ENCODE data around the gene ELOVL7.
"Not testable (repeated sequence)": the region's sequence is repeated elsewhere in the genome, so short reads cannot be mapped to it uniquely, and the experiment has no call there.

ELOVL7 gene

DNA sequence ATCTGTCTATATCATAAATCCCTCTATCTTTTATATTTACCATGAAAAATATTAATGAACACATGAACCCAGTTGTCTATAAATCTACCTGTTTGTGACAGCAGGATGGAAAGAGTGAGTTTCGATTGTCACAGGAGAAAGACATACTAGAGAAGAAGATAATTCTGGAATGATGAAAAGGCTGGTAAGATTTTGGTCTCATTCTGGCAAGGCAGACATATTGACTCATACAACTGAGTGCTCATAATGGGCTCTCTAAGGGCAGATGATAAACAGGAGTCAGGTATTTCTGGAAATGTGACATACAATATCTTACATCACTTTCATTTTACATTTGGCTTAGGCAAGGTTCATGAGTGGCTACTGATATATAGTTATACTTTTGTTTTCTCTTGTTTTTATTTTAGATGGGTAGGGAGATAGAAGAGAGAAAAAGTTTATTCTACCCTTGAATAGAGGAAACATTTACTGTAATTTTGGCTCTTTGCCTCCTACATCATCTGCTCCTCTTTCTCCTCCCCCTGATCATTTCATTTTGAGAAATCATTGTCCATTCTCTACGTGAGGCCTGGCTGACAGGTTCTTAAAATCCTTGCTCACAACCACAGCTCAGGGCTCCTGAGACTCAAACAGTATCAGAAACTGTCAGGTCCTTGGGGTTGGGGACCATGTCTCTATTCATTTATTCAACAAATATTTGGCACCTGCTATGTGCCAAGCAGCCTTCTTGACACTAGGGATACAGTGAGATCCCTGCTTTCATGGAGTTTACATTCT lies 14.4 kb downstream of the ELOVL7 start:
- no peak for DNase-seq

DNA sequence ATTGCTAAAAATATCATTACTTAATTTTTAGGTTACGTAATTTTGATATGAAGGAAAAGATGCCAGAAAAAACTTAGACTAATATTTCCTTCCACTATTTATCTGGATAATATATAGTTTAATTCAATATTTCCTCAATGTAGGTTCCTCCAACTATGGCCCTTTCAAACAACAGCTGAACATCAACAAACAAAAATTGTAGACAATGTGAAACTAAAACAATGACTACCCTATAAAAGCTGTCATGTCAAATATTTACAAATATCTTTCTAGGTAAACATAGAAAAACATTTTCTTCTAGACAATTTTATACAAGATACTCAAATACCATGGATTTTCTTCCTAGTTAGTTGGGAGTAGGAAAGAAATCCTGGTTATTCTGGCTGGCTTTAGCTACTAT lies 16.9 kb downstream of the ELOVL7 start:
- no peak for DNase-seq

DNA sequence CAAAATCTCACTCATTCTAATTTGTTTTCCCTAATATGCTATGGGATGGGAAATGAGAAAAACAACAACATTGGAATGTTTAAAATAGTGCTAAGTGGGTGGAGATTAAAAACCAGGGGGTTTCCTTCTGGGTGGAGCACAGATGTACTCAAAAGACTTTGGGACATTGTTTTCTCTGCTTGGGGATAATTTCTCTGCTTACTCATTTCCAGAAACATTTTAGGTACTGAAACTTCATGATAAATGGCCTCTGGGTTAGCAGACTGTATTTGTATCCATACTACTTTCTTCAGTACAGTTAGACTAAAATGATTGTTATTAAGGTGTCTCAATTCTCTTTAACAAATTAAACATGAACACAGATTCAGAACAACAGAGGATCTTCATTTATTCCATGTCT lies 17.4 kb downstream of the ELOVL7 start:
- no peak for DNase-seq

DNA sequence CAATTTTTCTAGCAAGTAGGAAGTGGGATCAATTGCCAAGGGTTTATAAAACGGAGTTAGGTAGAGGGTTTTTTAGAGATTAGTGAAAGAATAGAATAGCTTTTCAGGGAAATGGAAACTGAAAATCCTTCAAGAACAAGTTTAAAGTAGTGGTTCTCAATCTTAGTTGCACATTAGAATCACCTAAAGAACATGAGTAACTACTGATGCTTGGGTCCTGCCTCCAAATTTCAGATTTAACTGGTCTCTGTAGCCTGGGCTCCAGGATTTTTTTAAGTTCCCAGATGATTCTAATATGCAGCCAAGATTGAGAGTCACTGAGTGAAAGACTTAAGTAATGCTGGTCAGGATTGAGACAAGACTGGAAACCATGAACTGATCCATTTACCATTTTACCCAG lies 20.5 kb downstream of the ELOVL7 start:
- DNase-seq: no peak

DNA sequence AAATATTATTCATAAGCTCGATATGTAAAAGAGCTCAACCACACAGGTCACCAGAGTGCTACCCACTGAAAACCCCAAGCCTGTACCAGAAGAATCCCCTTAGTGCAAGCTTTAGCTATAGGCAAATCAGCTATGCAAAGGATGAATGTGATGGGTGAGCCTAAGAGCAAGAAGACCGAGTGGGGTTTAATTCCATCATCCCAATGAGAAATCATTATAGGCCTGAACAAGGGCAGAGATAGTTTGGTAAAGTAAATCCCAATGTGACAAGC lies 21.8 kb downstream of the ELOVL7 start:
- no peak for DNase-seq

DNA sequence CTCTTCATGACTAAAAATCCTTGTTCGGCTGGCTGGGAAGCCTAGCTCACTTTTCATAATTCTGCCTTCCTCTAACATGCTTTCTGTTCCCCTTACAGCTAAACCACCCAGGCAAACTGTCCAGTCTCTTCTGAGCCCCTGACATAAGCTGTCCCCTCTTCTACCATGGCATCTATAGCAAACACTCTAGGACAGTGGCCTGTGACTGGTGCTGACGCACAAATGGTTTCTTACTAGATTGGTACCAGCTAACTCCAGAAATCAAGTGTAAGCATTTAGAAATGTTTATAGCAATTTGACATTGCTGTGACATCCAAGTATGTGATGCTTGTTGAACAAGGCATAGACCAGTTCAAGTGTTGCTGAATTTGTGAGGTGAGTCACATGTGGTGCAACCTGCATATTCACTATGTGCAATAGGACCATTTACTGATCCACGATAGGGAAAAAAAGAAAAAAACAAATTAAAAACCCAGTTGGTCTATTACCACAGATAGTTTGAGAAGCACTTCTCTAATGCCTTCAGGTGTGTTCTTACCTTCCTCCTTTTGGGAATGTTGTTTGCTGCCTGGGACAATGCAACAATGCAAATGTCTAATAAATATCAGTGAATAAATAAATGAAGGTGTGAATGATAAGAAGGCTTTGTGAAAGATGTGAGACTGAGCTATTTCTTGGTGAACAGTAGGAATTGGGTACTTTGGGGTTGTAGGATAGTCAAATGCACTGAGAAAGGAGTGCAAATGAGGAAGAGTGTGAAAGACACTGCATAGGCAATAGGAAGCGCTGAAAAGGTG lies 22.4 kb downstream of the ELOVL7 start:
- DNase-seq: no peak

DNA sequence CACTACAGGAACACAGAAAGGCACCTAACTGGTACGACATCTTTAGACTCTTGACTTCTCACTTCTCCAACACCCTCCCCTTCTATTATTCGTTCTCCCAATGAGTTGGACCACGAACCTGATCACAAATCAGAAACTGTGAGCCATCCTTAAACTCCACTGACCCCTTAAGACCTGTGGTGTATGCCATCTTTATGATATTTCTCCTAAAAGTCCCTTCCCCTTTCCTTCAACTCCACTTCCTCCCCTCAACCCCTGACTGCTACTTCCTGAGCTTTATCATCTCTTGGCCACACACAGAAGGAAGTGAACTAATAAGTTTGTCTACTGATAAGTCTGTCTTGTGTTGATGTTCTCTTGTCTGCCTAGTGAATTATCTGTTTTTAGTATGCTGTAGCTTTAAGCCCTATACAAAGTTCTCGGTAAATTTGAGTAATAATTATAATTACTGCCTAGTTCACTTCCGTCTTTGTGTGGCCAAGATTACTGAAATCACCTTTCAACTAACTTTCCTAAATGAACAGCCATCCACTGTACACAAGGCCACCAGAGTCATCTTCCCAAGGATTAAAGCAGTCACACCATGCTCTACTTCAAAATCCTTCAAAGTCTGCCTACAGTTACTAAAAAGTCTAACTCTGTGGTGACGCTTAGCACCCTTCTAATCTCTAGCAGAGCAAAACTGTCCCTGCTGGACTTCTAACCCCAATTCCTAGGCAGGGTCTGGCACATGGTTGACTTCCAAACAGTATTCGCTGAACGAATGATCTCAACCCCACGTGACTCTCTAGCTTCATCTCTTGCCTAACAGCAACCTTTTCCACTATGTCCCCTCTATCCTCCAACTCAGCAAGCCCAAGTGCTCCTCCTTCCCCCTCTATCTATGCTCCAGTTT lies 23.2 kb downstream of the ELOVL7 start:
- DNase-seq: no peak

DNA sequence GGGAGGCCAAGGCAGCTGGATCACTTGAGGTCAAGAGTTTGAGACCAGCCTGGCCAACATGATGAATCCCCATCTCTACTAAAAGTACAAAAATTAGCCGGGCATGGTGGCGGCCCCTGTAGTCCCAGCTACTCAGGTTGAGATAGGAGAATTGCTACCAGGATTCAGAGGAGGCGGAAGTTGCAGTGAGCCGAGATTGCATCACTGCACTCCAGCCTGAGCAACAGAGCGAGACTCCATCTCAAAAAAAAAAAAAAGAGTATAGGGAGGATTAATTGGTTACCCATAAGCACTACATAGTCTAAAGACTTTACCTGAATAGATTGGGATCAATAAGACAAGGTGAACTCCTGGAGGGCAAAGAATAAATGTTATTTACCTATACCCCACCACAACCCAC lies 27.9 kb downstream of the ELOVL7 start:
- DNase-seq: not testable (repeated sequence)

DNA sequence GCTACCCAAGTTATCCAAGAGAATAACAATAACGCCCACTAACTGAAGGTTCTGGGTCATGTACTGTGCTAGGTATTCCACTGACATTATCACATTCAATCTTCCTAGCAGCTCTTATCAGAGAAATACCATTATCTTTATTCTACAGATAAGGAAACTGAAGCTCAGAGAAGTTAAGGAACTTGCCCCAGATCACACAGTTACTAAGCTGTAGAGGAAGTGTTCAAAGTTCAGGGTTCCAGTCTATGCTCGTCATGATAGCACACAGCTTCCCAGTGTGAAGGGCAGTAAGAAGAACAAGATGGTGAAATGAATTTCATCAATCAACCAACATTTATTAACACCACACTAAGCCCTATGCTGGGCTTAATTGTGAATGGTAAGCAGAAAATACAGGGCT lies 29.6 kb downstream of the ELOVL7 start:
- DNase-seq: no peak

DNA sequence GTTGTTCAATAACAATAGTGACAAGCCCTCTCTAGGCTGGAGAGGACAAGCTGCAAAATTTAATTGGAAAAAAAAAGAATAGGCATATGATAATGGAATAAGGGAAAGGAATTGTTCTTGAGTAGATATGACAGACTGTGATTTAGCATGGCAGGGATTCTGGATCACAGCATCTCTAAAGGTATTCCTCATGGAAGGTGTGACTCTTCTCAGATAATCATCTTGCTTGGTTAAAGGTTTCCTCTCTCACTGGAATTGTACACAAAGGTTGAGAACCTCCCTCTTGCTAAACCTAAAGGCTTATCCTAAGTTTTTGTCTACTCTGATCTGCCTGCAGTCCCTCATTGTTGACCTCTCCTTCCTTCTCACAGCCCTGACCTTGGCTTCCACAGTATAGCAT lies 31.6 kb downstream of the ELOVL7 start:
- DNase-seq: no peak

DNA sequence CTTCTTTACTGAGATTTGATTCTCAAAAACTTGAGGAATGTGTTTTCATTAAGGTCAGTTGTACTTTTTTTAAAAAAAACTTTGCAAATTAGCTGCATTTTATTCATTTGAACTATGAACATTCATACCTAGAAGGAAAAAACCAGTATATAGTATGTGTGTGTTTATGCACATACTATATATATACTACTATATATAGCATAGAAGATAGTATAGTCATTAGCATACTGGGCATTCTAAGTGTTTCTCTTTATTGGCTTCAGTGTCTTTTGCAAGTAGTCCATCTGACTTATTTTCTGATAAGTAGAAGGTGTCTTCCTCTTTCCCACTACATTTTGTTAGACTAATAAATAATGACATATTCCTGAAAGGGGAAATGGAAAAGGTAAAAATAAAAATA lies 33.0 kb downstream of the ELOVL7 start:
- no peak for DNase-seq

DNA sequence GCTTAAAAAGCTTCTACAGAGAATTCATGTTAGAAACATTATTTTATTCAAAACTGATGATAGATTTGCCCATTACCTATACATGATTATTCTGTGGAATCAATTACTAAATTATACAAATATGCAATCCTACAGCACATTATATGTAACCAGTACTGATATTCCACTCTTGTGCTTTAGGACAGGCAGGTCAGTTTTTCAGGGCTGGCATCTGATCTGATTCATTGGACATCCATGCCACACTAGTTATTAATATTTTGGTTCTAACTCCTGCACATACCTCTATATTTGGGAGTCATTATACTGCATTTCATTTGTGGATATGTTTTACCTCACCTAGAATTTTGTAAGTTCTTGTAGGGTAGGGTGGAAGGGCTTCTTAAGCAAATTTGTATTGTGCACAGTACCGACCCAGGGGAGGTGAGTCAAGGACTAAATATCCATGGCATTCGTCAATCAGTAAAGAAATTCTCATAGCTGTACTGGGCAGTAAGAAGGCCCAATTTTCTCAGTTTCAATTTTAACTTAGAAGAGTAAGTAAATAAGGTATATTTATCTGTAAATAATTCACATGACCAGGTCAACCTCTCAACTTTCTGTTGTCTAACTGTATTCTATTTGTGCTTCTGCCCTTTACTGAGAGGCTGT lies 33.5 kb downstream of the ELOVL7 start:
- no peak for DNase-seq

DNA sequence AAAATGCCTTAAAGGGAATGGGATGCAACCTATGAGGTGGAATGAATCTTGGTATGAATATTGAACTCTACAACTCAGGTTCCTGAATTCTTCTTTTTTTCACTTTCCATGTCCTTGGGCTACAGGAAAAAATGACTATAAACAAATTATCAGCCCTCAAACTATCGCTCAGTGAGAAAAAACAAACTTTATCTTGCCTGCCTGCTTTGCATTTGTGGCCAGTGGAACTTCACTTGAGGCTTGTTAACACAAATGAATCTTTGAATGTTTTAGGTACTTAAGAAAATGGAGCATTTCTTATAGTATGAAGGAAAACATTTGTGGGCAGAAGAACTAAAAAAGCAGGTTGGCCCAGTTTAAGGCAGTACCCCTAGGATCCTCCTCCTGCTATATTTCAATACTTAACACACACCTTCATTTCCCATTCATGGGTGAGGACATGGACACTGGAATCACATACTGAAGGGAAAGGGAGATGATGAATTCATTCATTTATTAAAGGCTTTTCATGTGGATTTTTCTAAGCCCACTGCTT lies 34.1 kb downstream of the ELOVL7 start:
- no peak for DNase-seq

DNA sequence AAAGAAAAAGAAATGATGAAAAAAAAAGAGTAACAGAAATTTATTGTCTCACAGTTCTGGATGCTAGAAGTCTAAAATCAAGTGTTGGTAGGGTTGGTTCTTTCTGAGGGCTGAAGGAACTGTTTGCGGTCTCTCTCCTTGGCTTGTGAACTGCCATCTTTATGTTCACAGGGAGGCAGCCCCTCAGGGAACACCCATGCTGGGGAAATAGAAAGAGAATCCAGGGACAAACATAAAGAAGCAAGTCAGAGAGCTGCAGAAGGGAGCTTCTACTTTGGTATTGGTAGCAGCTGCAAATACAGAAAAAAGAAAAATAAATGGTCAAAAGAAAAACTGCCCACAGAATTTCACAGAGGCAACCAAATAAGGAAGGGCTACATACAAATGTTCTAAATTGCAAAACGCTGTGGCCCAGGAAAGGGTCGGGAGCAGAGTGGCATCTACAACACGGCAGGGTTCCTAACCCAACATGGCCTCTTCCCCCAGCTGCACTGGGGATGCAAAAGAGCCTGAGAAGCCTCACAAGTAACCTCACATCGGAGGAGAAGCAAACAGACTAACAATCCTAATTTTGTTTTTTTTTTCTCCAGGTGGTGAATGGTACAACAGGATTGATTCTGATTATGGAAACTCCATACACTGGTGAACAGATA lies 37.4 kb downstream of the ELOVL7 start:
- DNase-seq: no peak

DNA sequence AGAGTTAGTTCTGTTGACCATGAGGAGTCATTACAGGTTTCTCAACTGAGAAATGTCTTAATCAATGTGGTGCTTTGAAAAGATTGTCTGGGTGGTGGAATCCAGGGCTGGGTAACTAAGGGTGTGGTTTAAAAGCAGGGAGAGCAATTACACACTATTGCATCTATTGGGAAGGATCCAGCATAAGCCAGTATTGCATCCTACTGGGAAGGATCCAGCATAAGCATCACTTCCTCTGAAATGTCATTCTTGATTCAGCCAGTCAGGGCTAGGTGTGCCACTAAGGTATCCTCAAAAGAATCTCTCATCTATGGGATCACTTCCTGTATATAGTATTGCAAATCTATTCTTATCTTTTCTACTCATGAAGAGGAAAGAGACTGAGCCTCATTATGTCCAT lies 38.6 kb downstream of the ELOVL7 start:
- DNase-seq: no peak

DNA sequence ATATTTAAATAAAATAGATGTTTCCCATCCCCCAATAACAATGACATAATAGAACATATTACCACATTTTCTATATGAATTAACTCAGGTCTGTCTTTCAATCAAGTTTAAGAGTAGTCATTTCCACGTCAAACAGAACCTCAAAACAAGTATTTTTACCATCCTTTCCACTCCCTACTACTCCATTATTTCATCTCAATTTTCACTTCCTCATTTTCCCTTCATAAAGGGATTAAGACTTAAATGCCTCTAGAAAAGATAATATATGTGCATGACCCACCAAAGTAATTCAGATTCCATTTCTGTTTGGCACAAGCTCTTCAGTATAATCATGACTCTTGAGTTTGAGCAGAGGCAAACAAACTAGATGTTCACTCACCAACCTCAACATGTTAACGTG lies 40.4 kb downstream of the ELOVL7 start:
- DNase-seq: no peak

DNA sequence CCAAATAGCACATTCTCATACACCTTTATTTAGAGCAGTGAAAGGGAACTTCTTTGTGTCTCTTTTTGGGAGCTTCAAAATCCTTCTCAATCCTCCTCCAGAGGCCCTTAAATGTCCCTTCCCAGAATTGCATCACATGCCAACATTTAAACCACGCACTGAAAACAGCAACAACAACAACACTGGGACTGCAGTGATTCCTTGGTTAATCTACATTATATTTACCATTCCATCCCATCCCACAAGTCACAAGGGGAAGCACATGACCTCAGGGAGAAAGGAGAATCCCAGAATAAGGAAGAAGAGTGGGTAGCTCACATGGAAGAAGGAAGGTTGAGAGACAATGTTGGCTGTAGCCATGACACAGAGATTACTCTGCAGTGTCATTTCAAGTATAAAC lies 41.1 kb downstream of the ELOVL7 start:
- DNase-seq: no peak

DNA sequence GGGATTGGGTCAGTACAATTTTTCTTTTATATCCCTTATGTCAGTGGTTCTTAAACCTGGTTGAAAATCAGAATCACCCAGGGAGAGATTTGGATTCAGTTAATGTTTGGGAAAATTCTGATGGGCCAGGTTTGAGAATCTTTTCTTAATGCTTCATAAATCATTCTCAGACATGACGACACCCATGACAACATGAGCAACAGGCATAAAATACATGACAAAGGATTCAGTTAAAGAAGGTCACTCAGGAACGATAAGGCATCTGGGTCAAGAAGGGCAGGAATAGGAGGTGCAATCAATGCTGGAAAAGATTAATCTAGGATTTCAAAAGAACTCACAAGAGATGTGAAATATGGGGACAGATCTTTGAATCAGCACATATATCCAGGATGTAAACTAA lies 41.8 kb downstream of the ELOVL7 start:
- no peak for DNase-seq

DNA sequence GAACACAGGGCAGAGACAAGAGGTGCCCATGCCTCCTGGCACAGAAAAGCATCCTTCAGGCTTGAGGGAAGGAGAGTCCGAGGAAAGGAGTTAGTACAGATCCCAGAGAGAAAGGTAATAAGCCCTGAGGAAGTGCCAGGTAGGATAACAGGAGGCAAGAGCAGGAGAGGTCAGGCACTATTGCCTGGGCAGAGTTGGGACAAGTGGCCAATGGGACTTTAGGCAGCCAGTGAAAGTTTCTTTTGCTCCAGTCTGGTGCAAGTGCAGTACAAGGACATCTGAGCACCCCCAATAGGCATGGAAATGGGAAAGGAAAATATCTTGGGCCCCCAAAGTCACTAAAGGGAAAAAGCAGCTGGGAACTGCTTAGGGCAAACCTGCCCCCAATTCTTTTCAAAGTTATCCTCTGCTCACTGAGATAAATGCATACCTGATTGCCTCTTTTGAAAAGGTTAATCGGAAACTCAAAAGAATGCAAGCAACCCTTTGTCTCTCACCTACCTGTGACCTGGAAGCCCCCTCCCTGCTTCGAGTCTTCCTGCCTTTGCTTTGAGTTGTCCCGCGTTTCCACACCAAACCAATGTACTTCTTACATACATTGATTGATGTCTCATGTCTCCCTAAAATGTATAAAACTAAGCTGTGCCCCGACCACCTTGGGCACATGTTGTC lies 46.5 kb downstream of the ELOVL7 start:
- DNase-seq: no peak

DNA sequence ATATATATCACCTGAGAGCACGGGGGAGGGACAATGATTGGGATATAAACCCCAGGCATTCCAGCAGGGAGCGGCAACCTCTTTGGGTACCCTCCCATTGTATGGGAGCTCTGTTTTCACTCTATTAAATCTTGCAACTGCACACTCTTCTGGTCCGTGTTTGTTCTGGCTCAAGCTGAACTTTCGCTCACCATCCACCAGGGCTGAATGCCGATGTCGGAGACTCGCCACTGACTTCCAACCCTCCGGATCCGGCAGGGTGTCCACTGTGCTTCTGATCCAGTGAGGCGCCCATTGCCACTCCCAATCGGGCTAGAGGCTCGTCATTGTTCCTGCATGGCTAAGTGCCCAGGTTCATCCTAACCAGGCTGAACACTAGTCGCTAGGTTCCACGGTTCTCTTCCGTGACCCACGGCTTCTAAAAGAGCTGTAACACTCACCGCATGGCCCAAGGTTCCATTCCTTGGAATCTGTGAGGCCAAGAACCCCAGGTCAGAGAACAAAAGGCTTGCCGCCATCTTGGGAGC lies 48.6 kb downstream of the ELOVL7 start:
- not testable (repeated sequence) for DNase-seq

DNA sequence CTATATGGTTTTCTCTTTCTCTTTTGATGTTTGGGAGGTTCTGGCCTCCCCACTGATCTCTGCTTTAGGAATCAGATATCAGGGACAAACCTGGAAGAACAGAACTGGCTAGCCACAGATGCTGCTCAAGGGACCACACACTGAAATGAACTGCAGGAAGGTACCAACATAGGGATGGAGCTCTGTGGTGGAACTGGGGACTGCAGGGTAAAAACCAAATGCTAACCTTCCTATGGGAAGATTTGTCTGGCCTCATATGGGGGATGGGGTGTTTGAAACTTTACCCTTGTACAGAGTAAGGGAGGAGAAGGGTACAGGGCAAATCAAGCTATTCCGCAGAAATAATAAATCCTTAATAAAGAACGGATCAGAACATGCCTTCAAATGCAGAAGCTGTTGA lies 49.4 kb downstream of the ELOVL7 start:
- no peak for DNase-seq

DNA sequence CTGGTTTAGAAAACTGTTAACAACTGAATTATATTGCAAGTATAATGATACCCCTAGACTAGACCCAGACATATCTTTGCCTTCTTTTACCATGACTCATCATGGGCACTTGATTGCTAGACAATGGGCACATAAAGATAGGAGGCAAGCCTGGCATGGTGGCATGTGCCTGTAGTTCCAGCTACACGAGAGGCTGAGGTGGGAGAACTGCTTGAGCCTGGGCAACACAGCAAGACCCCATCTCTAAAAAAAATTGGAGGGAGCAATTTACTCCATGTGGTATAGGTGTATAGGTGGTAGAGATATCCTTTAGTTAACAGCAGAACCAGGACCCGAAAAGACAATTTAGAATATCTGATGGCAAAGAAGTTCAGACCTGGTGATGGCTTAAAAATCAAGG lies 51.6 kb downstream of the ELOVL7 start:
- no peak for DNase-seq
